HFFc6 (cell line): Measurements from ENCODE around the gene C5. TPM values are rescaled to one million over a fixed set of nuclear protein-coding genes. Genes with fewer than 3 reads are reported as not detected.
A peak's percentile ranks its signal among the peaks of the same experiment; 100 is the strongest.
"Not testable (repeated sequence)": the region's sequence is repeated elsewhere in the genome, so short reads cannot be mapped to it uniquely, and the experiment has no call there.

Experiments
- DNase-seq: peaks from one replicate; pipeline ENCODE4 v3.0.0-alpha.2; 2018
- H3K27ac Mint-ChIP-seq: 2 replicates; pipeline ENCODE4 v1.8.0; 2020; ENCODE audit warnings: mild to moderate bottlenecking, mixed read lengths
- H3K27me3 Mint-ChIP-seq: 2 replicates; pipeline ENCODE4 v1.8.0; 2021; ENCODE audit warnings: mild to moderate bottlenecking, moderate library complexity, mixed read lengths; ENCODE audit not compliant: insufficient read depth
- H3K36me3 Mint-ChIP-seq: 2 replicates; pipeline ENCODE4 v1.8.0; 2021; ENCODE audit warnings: low read depth, mixed read lengths
- H3K4me1 Mint-ChIP-seq: 2 replicates; pipeline ENCODE4 v1.8.0; 2020; ENCODE audit warnings: low read depth, mixed read lengths
- H3K4me3 Mint-ChIP-seq: 2 replicates; pipeline ENCODE4 v1.8.0; 2020; ENCODE audit warnings: mild to moderate bottlenecking, moderate library complexity, mixed read lengths
- H3K9me3 Mint-ChIP-seq: 2 replicates; pipeline ENCODE4 v1.8.0; 2020; ENCODE audit warnings: mild to moderate bottlenecking, mixed read lengths
- CTCF ChIP-seq: fragments of 200-600 bp; sonication (generic); IDR thresholded peaks from 2 replicates; pipeline ENCODE4 v1.5.0; 2021; ENCODE audit warnings: antibody characterized with exemption, mild to moderate bottlenecking
- total RNA-seq, 6 experiments: library from RNA; stranded (reverse); fragmentation: NEBNext Ultra II Directional; extraction: Animal tissue kit (Norgen Biotek cat#: 25700); gene quantifications; 2 replicates in 1 of 6; 3 replicates in 5 of 6; pipeline ENCODE4 v1.2.3, GENCODE V29; 2021

Gene C5
- total RNA-seq, 6 experiments from 2014 or later: 1.5 to 2.3 (median 2.1) TPM

GRCh38 chr9:121029469-121029868 lies 20.6 kb downstream of the C5 start:
- H3K36me3 Mint-ChIP-seq: 0 out of 2 replicates have a peak, but pooled peaks cover 5% of the 10 kb centered on the region
- H3K9me3 Mint-ChIP-seq: no peaks in the 10 kb centered on the region
- no peak overlapping the region for H3K27ac Mint-ChIP-seq
- H3K4me3 Mint-ChIP-seq: no peak overlapping the region
- peaks cover 6% of the 10 kb centered on the region for H3K4me1 Mint-ChIP-seq
- no peak for DNase-seq
- no peak for TF ChIP-seq CTCF
- no peaks in the 10 kb centered on the region for H3K27me3 Mint-ChIP-seq

GRCh38 chr9:121028285-121028684 lies 21.8 kb downstream of the C5 start:
- not testable (repeated sequence) for H3K4me3 Mint-ChIP-seq, H3K36me3 Mint-ChIP-seq, H3K9me3 Mint-ChIP-seq

GRCh38 chr9:121026768-121027167 lies 23.3 kb downstream of the C5 start:
- TF ChIP-seq CTCF: no peak
- Mint-ChIP-seq H3K9me3 (no peaks in the 10 kb centered on the region), H3K27ac (no peak overlapping the region), H3K4me3 (no peak overlapping the region), H3K4me1 (peaks cover 6% of the 10 kb centered on the region), H3K36me3 (0 out of 2 replicates have a peak, but pooled peaks cover 5% of the 10 kb centered on the region), H3K27me3 (no peaks in the 10 kb centered on the region)
- no peak for DNase-seq

More at GRCh38 chr9:121028285-121028684, 21.8 kb downstream of the C5 start:
- not testable (repeated sequence) for DNase-seq, H3K27ac Mint-ChIP-seq, H3K4me1 Mint-ChIP-seq, H3K27me3 Mint-ChIP-seq

- Mint-ChIP-seq H3K9me3 (no peaks in the 10 kb centered on the region), H3K4me3 (no peak overlapping the region), H3K27ac (no peak overlapping the region), H3K27me3 (no peaks in the 10 kb centered on the region), H3K36me3 (0 out of 2 replicates have a peak, but pooled peaks cover 5% of the 10 kb centered on the region), H3K4me1 (peaks cover 6% of the 10 kb centered on the region)
- no peak for DNase-seq
- no peak for TF ChIP-seq CTCF
Observed at GRCh38 chr9:121026260-121026691, 23.8 kb downstream of the C5 start.

GRCh38 chr9:121024237-121024636 lies 25.8 kb downstream of the C5 start:
- peaks cover 6% of the 10 kb centered on the region for H3K4me1 Mint-ChIP-seq
- no peak for DNase-seq
- H3K27ac Mint-ChIP-seq: no peak overlapping the region
- H3K27me3 Mint-ChIP-seq: no peaks in the 10 kb centered on the region
- H3K4me3 Mint-ChIP-seq: no peak overlapping the region
- 0 out of 2 replicates have a peak, but pooled peaks cover 5% of the 10 kb centered on the region for H3K36me3 Mint-ChIP-seq
- TF ChIP-seq CTCF: no peak
- no peaks in the 10 kb centered on the region for H3K9me3 Mint-ChIP-seq

GRCh38 chr9:121023064-121023463 lies 27.0 kb downstream of the C5 start:
- H3K4me3 Mint-ChIP-seq: no peak overlapping the region
- no peaks in the 10 kb centered on the region for H3K27me3 Mint-ChIP-seq
- peaks cover 6% of the 10 kb centered on the region for H3K4me1 Mint-ChIP-seq
- peak; percentile 47; the same call in 1 of the 2 replicates for TF ChIP-seq CTCF
- H3K27ac Mint-ChIP-seq: no peak overlapping the region
- DNase-seq: no peak
- H3K36me3 Mint-ChIP-seq: 0 out of 2 replicates have a peak, but pooled peaks cover 5% of the 10 kb centered on the region
- H3K9me3 Mint-ChIP-seq: no peaks in the 10 kb centered on the region
